Heart left ventricle (tissue), 13 donors: Measurements from ENCODE around the gene SPA17.

Experiments used
- POLR2A ChIP-seq, 2 donors: fragments of 450-650 bp; IDR thresholded peaks; one replicate each; pipeline ENCODE4 v1.6.1; 2017; ENCODE audit warnings: antibody characterized with exemption in 2 of 2, mild to moderate bottlenecking in 2 of 2, moderate library complexity in 2 of 2
- TF ChIP-seq, protein P1 (sequence below), 12 donors: fragments of 200-600 bp; sonication (generic) in 4 of 12; IDR thresholded peaks; one replicate each; pipeline versions ENCODE4 v1.5.0 to v1.8.0; 2018 to 2022; ENCODE audit warnings: antibody characterized with exemption in 12 of 12, mild to moderate bottlenecking in 5 of 12
- donor health status: ischemic (EF 13 %, LVEDD 7.1; RV severe dilation, severe dysfunction).
- donor health status: DM: no; HTN: yes; CAD: no.
- donor health status: DM: no; HTN: no; CAD: no.
- donor health status: ischemic (EF 25% LVEDD 6.9; RV normal size, moderate dysfunction).
- donor health status: ischemic (EF 25% LVEDD 5.7; RV mildly dilated, moderate dysfunction).
- donor health status: ischemic (EF 35%, LVEDD 5.7; RV mildly dilated, moderate dysfunction).
- donor health status: nonischemic (EF 11% LVEDD 7.7; RV severe dilation, severe dysfunction).
- donor health status: DM: yes; HTN: yes; CAD: no.
- donor health status: PGD.
- donor health status: ischemic (EF 29% LVEDD 5.4; RV normal size, mild dysfunction).
- donor health status: nonischemic (EF 23%, LVEDD 6.1; RV moderate dilation, normal function).

GRCh38 chr11:124656774-124657630 lies 16.7 kb upstream of the SPA17 start:
- TF ChIP-seq, protein P1, sequence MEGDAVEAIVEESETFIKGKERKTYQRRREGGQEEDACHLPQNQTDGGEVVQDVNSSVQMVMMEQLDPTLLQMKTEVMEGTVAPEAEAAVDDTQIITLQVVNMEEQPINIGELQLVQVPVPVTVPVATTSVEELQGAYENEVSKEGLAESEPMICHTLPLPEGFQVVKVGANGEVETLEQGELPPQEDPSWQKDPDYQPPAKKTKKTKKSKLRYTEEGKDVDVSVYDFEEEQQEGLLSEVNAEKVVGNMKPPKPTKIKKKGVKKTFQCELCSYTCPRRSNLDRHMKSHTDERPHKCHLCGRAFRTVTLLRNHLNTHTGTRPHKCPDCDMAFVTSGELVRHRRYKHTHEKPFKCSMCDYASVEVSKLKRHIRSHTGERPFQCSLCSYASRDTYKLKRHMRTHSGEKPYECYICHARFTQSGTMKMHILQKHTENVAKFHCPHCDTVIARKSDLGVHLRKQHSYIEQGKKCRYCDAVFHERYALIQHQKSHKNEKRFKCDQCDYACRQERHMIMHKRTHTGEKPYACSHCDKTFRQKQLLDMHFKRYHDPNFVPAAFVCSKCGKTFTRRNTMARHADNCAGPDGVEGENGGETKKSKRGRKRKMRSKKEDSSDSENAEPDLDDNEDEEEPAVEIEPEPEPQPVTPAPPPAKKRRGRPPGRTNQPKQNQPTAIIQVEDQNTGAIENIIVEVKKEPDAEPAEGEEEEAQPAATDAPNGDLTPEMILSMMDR (IDR thresholded peaks at IDR 0.05) = no peak
- no peak for TF ChIP-seq POLR2A (IDR thresholded peaks at IDR 0.05)
